Measurements from ENCODE around the gene MPZL3.

DNA sequence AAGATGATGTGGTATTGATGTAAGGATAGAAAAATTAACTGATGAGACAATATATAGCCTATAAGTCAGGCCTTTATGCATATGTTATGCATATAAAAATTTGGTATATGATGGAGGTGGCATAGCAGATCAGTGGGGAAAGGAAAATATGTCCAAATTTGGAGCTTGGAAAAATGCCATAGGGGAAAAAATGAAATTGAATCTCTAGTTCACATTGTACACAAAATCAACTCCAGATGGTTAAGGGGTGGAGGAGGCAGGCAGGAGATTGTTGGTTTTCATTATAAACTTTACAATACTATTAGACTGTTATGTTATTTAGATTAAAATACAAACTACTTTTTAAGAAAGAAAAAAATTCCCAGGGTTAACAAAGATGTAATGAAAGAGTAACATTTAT, 37.2 kb upstream of the MPZL3 start:
- TF ChIP-seq, protein P1, sequence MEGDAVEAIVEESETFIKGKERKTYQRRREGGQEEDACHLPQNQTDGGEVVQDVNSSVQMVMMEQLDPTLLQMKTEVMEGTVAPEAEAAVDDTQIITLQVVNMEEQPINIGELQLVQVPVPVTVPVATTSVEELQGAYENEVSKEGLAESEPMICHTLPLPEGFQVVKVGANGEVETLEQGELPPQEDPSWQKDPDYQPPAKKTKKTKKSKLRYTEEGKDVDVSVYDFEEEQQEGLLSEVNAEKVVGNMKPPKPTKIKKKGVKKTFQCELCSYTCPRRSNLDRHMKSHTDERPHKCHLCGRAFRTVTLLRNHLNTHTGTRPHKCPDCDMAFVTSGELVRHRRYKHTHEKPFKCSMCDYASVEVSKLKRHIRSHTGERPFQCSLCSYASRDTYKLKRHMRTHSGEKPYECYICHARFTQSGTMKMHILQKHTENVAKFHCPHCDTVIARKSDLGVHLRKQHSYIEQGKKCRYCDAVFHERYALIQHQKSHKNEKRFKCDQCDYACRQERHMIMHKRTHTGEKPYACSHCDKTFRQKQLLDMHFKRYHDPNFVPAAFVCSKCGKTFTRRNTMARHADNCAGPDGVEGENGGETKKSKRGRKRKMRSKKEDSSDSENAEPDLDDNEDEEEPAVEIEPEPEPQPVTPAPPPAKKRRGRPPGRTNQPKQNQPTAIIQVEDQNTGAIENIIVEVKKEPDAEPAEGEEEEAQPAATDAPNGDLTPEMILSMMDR (conservative IDR thresholded peaks at IDR 0.05 in 1 of 2, IDR thresholded peaks at IDR 0.05 in 1 of 2; ENCODE audit: extremely low read depth in 1 of 2, insufficient read depth in 1 of 2, low read depth in 1 of 2, low read length in 2 of 2), result no peak
- TF ChIP-seq EZH2 (IDR thresholded peaks at IDR 0.05; ENCODE audit: borderline replicate concordance, low read length), result no peak
